Osteocyte (in vitro differentiated cells): ENCODE results near the gene CDK2. TPM values are rescaled to one million over a fixed set of nuclear protein-coding genes. Genes with fewer than 3 reads are reported as not detected.

Experiments used
- DNase-seq: peaks from one replicate; pipeline ENCODE4 v3.0.0; 2021; ENCODE audit warnings: mixed read lengths; ENCODE audit not compliant: unreplicated experiment; ENCODE audit errors: extremely low spot score
- H3K27ac Mint-ChIP-seq: one replicate; pipeline ENCODE4 v1.8.0; 2021; ENCODE audit warnings: mild to moderate bottlenecking, mixed read lengths; ENCODE audit not compliant: unreplicated experiment
- H3K27me3 Mint-ChIP-seq: one replicate; pipeline ENCODE4 v1.8.0; 2021; ENCODE audit warnings: mixed read lengths; ENCODE audit not compliant: unreplicated experiment
- H3K36me3 Mint-ChIP-seq: one replicate; pipeline ENCODE4 v1.8.0; 2021; ENCODE audit warnings: mixed read lengths; ENCODE audit not compliant: unreplicated experiment
- H3K4me1 Mint-ChIP-seq: one replicate; pipeline ENCODE4 v1.8.0; 2021; ENCODE audit warnings: mixed read lengths; ENCODE audit not compliant: unreplicated experiment
- H3K4me3 Mint-ChIP-seq: one replicate; pipeline ENCODE4 v1.8.0; 2021; ENCODE audit warnings: mild to moderate bottlenecking, moderate library complexity, mixed read lengths; ENCODE audit not compliant: unreplicated experiment
- H3K9me3 Mint-ChIP-seq: one replicate; pipeline ENCODE4 v1.8.0; 2021; ENCODE audit warnings: mixed read lengths; ENCODE audit not compliant: unreplicated experiment
- CTCF ChIP-seq: fragments of 200-600 bp; sonication (generic); IDR thresholded peaks from 2 replicates; pipeline ENCODE4 v1.5.0; 2021; ENCODE audit warnings: antibody characterized with exemption, mild to moderate bottlenecking, moderate library complexity
- total RNA-seq: library from RNA; stranded (reverse); gene quantifications from 2 replicates; pipeline ENCODE4 v1.2.1, GENCODE V29; 2021

CDK2 gene
- total RNA-seq, 1 donor from 2014 or later = 29.6 TPM

DNA sequence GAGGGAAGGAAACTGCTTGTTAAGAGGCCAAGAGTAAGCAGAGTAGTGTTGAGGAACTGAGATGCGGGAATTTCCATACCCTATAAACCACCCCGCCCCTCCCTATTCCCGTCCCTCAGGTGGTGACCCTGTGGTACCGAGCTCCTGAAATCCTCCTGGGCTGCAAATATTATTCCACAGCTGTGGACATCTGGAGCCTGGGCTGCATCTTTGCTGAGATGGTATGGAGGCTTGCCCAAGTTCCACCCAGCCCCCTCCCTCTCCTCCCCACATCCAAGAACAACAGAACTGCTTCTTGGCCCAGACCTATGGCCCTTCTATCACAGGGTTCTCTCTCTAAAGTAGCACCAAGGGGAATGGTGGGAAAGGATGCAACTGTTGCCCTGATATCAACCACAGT, 2.7 kb downstream of the CDK2 start:
- no peak for DNase-seq
- Mint-ChIP-seq H3K27ac (peak overlapping the region; percentile 11), H3K4me1 (peaks cover 23% of the 10 kb centered on the region), H3K4me3 (no peak overlapping the region), H3K27me3 (no peaks in the 10 kb centered on the region), H3K36me3 (no peaks in the 10 kb centered on the region), H3K9me3 (no peaks in the 10 kb centered on the region)
- no peak for TF ChIP-seq CTCF

- Mint-ChIP-seq H3K9me3 (no peaks in the 10 kb centered on the region), H3K27ac (peak overlapping the region; percentile 19), H3K27me3 (no peaks in the 10 kb centered on the region), H3K36me3 (no peaks in the 10 kb centered on the region), H3K4me3 (no peak overlapping the region), H3K4me1 (peaks cover 22% of the 10 kb centered on the region)
- no peak for DNase-seq
- TF ChIP-seq CTCF = no peak
Observed at GRCh38 chr12:55970775-55971174, 4.1 kb downstream of the CDK2 start.

DNA sequence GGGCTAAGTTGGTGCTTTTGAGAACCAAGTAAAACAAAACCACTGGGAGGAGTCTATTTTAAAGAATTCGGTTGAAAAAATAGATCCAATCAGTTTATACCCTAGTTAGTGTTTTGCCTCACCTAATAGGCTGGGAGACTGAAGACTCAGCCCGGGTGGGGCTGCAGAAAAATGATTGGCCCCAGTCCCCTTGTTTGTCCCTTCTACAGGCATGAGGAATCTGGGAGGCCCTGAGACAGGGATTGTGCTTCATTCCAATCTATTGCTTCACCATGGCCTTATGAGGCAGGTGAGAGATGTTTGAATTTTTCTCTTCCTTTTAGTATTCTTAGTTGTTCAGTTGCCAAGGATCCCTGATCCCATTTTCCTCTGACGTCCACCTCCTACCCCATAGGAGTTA, 5.4 kb downstream of the CDK2 start:
- H3K4me3 Mint-ChIP-seq = no peak overlapping the region
- no peak for TF ChIP-seq CTCF
- H3K4me1 Mint-ChIP-seq = peaks cover 16% of the 10 kb centered on the region
- no peak for DNase-seq
- no peaks in the 10 kb centered on the region for H3K27me3 Mint-ChIP-seq
- no peaks in the 10 kb centered on the region for H3K36me3 Mint-ChIP-seq
- no peak overlapping the region for H3K27ac Mint-ChIP-seq
- H3K9me3 Mint-ChIP-seq = no peaks in the 10 kb centered on the region

DNA sequence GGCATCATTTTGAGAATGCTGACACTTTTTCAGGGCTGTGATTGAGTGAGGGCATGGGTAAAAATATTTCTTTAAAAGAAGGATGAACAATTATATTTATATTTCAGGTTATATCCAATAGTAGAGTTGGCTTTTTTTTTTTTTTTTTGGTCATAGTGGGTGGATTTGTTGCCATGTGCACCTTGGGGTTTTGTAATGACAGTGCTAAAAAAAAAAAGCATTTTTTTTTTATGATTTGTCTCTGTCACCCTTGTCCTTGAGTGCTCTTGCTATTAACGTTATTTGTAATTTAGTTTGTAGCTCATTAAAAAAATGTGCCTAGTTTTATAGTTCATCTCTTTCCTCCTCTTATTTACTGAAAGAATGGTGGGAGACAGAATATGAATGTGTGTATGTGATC, 5.8 kb downstream of the CDK2 start:
- H3K4me1 Mint-ChIP-seq = peaks cover 15% of the 10 kb centered on the region
- no peak for DNase-seq
- H3K9me3 Mint-ChIP-seq = no peaks in the 10 kb centered on the region
- H3K27me3 Mint-ChIP-seq = no peaks in the 10 kb centered on the region
- no peak overlapping the region for H3K27ac Mint-ChIP-seq
- no peaks in the 10 kb centered on the region for H3K36me3 Mint-ChIP-seq
- no peak for TF ChIP-seq CTCF
- H3K4me3 Mint-ChIP-seq = no peak overlapping the region

DNA sequence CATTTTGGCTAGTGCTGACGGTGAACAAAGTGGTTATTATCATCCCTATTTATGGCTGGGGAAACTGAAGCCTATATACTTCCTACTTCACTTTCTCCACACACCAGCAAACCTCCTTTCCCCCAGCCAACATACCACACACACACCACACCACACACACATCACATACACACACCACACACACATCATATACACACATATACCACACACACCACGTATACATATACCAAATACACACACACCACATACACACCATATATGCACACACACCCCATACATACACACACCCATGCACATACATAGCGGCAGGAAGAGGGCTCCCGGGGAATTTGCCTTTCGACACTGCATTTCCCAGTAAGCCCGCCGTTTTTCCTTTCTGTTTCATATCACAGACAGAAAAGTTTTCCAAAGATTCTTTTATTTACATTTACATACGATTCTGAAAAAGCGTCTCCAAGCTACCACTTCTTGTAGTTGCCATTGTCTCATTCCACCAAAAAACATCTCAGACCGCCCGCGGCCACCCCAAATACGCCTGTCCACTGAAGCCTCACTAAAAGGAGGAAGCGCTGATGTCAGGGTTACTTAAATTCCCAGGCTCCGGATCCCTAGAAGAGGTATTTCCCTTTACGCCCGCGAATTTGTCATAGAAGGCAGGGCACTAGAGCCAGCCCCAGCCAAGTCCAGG, 6.4 kb downstream of the CDK2 start:
- no peak for TF ChIP-seq CTCF
- DNase-seq = no peak
- Mint-ChIP-seq H3K4me1 (peaks cover 10% of the 10 kb centered on the region), H3K9me3 (no peaks in the 10 kb centered on the region), H3K36me3 (no peaks in the 10 kb centered on the region), H3K27me3 (no peaks in the 10 kb centered on the region), H3K4me3 (no peak overlapping the region), H3K27ac (no peak overlapping the region)
